Activated T-cell treated with anti-CD3 and anti-CD28 coated beads, Interleukin-2, amount 50 U/mL, for 1 hour (primary cell): ENCODE data around the gene SLC24A3.

Experiments
- DNase-seq: peaks from one replicate; pipeline ENCODE4 v3.0.0-alpha.2; 2020

SLC24A3 gene

GRCh38 chr20:19212469-19212815 is at the start of gene SLC24A3:
TSS of gene SLC24A3 (plus strand) at chr20:19212642.
- no peak for DNase-seq

GRCh38 chr20:19170148-19170547 is 42.3 kb upstream of the SLC24A3 start:
- DNase-seq, result no peak

- DNase-seq, result no peak
These were observed 39.8 kb upstream of the SLC24A3 start for GRCh38 chr20:19172637-19173036.

- DNase-seq, result no peak
These were observed 35.9 kb upstream of the SLC24A3 start for GRCh38 chr20:19176470-19177052.

- DNase-seq, result no peak
These were observed 30.9 kb upstream of the SLC24A3 start for GRCh38 chr20:19181552-19181951.

GRCh38 chr20:19185083-19185482 is 27.4 kb upstream of the SLC24A3 start:
- no peak for DNase-seq

- DNase-seq, result no peak
These were observed 19.1 kb upstream of the SLC24A3 start for GRCh38 chr20:19193349-19193748.

GRCh38 chr20:19205981-19206396 is 6.5 kb upstream of the SLC24A3 start:
- DNase-seq, result peak; percentile 58

- no peak for DNase-seq
These were observed 4.9 kb upstream of the SLC24A3 start for GRCh38 chr20:19207541-19207940.

- no peak for DNase-seq
These were observed 1.9 kb upstream of the SLC24A3 start for GRCh38 chr20:19210391-19211155.

- no peak for DNase-seq
These were observed 1.2 kb upstream of the SLC24A3 start for GRCh38 chr20:19211252-19211651.

- no peak for DNase-seq
These were observed 577 bp upstream of the SLC24A3 start for GRCh38 chr20:19211661-19212468.

GRCh38 chr20:19212821-19213502 is 520 bp downstream of the SLC24A3 start:
- DNase-seq, result no peak

- DNase-seq, result no peak
These were observed 1.6 kb downstream of the SLC24A3 start for GRCh38 chr20:19213946-19214490.

GRCh38 chr20:19218411-19218810 is 6.0 kb downstream of the SLC24A3 start:
- DNase-seq, result no peak

- no peak for DNase-seq
These were observed 10.1 kb downstream of the SLC24A3 start for GRCh38 chr20:19222520-19223040.

- DNase-seq, result no peak
These were observed 11.2 kb downstream of the SLC24A3 start for GRCh38 chr20:19223640-19224039.

GRCh38 chr20:19231359-19232035 is 19.1 kb downstream of the SLC24A3 start:
- DNase-seq, result no peak

GRCh38 chr20:19232997-19233794 is 20.8 kb downstream of the SLC24A3 start:
- no peak for DNase-seq

- DNase-seq, result no peak
These were observed 24.1 kb downstream of the SLC24A3 start for GRCh38 chr20:19236371-19237055.

GRCh38 chr20:19241440-19241839 is 29.0 kb downstream of the SLC24A3 start:
- no peak for DNase-seq
